ENCODE measurements around the gene KRT80.

KRT80 gene

DNA sequence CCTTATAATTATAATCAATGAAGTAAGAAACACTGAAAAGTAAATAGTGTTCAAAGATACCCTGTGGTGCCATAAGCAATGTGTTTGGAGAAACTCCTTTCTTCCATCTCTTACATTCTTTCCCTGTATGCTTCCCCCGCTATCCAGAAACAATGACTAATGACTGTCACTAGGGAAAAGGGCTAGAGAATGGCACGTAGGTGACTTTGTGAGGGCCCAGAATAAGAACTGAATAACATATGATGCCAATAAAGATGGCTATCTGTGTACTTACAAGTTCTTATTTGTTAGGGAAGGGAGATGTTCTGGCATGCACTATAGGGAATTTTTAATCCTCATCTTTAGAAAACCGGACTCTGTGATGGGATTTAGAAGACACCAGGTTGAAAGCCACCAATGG lies 36.6 kb upstream of the KRT80 start:
- DNase-seq = no peak

DNA sequence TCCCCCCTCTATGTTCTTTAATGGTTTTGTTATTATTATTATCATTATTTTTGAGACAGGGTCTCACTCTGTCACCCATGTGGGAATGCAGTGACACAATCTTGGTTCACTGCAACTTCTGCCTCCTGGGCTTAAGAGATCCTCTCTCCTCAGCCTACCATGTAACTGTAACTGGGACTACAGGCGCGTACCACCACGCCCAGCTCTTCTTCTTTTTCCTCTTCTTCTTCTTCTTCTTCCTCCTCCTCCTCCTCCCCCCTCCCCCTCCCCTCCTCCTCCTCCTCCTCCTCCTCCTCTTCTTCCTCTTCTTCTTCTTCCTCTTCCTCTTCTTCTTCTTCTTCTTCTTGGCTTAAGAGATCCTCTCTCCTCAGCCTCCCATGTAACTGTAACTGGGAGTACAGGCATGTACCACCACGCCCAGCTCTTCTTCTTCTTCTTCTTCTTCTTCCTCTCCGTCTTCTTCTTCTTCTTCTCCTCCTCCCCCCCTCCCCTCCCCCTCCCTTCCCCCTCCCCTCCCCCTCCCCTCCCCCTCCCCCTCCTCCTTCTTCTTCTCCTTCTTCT lies 35.9 kb upstream of the KRT80 start:
- no peak for DNase-seq

DNA sequence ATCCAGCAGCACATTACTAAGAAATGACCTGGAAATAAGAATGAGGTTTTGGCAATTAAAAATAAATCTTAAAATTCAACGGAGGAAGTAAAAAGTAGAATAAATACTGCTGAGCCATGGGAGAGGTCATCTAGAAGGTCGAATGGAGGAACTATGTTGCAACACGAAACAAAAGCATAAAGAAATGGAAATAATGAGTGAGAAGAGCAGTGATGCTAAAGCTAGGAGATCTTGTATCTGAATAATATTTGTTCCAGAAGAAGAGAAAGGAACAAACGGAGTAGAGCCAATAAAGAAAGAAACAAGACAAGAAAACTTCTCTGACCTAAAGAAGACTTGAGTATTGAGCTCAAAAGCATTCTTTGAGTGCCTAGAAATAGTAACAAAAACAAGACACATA lies 34.6 kb upstream of the KRT80 start:
- no peak for DNase-seq

DNA sequence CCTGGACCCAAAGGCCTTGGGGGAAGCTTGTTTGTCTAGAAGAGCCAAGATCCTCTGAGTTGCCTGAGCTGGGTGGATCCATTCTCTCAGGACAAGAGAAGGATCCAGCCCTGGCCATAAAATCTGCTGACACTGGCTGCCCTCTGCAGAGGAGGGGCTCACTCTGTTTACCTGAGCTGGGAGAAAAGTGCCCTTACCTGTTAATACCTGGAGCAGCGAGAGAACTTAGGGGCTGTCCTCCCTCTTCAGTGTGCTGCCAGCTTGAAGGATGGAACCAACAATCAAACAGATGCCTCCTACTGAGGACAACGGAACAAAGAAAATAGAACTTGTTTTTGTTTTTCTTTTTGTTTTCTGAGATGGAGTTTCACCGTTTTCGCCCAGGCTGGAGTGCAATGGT lies 33.9 kb upstream of the KRT80 start:
- no peak for DNase-seq

DNA sequence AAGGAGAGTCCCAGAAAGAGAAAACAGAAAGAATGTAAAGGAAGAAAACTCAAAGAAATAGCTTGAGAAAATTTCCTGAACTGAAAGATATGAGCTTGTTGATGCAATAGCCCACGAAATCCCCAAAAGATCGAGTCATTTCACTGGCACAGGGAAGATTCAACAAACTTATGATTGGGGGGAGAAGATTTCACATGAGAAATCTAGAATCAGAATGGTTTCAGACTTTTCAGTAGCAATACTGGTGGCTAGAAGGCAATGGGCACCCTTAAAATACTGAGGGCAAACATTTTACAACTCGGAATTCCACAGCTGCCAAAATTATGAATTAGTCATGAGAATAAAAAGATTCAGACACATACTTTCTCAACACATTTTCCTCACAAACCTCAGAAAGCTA lies 32.3 kb upstream of the KRT80 start:
- no peak for DNase-seq

DNA sequence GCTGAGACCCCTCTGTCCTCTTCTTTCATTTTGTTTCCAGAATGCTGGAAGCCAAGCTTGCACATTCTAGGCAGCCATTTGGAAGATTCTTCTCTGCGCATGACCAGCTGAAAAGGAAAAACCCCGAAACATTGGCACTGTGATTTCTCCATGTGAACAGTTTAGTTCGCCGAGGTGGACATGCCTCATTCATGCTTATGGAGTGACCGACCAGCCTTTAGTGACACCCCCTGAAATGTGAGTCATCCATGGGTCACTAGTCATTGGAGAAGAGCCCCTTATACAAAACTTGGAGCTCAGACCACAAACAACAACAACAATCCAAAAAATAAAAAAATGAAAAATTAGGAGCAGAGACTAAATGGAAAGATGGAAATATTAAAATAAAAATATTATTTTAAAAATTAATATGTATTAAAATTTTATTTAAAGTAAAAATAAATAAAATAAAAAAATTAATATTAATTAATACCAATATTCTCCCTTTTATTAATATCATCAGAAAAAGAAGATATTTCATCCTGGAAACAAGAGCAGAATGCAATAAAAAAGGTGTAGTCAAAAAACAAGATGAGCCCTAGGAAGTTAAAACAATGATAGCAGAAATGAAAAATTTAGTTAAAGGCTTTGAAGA lies 31.7 kb upstream of the KRT80 start:
- no peak for DNase-seq

DNA sequence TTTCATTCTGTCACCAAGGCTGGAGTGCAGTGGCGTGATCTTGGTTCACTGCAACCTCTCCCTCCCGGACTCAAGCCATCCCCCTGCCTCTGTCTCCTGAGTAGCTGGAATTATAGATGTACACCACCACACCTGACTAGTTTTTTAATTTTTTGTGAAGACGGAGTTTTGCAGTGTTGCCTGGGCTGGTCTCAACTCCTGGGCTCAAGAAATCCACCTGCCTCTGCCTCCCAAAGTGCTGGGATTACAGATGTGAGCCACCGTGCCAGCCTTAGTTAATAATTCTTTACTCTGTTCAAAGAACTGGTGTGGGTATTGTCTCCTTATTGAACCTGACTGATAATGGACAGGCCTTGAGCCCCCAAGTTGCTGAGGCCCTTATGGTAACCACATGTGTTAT lies 30.9 kb upstream of the KRT80 start:
- DNase-seq = no peak

DNA sequence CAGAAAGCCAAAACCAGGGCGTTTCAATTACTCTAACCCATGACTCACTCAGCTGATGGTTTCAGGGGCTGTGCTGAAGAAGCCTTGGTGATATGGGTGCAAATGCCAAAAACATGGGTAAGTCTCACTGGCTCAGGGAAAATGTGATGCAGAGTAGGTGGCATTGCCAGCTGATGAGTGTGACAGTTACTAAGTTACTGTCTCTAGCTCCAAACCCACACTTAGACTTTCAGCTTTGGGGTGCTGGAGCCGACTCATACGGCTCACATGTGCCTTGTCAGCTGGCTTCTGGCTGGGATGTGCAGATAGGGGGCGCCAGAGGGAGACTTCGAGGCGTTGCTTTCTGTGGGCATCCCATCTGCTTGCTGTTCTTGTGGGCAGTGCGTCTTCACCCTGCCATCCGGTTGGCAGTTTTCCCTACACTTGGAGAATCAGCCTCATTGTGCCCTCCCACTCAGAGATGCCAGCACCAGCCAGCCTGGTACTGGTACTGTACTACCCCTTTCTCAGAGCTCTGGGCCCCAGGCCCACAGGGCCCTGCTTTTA lies 30.2 kb upstream of the KRT80 start:
- no peak for DNase-seq

DNA sequence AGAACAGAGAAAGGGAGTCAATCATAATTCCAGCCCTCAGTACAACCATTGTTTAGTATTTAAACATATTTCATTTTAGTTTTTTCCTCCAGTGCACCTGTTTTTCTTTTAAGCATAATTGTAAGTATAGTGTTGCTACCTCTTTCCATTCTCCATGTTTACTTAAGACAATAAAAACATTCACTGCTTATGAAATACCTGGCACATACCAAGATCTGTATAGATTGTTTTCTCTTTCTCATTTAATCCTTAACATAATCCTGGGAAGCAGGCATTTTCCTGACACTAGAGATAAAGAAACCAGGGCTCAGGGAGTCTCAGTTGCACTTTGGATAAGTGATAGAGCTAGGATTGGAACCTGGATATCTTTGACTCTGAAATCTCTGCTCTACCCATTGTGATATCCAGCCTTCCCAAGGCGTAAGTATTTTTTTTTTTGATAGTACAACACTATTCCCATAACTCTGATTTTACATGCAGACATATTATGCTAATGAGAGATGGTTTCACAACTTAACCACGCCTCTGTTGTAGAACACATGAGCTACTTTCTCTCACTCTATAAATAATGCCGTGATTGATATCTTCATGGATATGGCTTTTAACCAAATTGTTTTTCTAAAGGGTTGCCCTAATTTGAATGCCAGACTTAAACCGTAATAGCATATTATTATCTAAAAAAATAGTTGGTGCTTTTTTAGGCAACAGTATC lies 29.4 kb upstream of the KRT80 start:
- DNase-seq = no peak

DNA sequence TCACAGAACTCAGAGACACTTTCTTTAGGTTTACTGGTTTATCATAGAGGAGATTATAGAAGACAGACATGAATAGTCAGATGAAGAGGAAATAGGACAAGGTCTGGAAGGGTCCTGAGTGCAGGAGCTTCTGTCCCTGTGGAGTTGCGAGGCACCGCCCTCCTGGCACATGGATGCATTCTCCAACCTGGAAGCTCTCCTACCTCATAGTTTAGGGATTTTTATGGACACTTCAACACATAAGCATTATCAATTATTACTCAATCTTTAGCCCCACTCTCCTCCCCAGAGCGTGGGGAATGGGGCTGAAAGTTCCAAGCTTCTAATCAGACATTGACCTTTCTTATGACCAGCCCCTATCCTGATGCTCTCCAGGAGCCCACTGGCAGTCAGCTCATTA lies 28.7 kb upstream of the KRT80 start:
- no peak for DNase-seq

DNA sequence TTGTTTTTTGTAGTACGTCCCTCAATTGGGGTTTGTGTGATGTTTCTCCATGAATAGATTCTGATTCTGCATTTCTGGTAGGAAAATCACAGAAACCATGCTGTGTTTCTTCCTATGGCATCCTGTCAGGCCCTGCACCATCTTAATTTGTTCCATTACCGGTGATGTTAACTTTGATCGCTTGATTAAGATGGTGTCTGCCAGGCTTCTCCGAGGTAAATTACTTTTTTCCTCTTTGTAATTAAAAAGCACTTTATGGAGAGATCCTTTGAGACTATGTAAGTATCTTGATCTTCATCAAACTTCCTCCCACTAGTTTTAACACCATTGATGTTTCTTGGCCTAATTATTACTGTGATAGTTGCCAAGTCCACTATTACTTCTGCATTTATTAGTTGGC lies 26.2 kb upstream of the KRT80 start:
- no peak for DNase-seq

DNA sequence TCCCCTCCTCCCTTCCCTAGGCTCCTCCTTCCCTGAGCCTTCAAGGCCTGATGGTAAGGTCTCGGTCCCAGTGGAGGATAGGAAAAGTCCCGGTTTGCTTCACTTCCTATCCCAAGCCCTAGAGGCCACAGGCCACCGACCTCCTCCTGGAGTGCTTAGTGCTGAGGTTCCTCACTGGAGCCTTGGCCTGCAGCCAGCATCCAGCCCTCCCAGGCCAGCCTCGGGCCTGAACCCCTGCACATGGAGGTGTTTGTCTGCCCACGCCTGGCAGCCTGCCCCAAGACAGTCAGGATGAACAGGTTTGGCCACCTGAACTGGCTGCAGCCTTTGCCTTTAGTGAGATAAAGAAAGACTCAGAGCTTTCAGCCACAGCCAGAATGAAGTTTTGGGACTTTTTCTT lies 25.4 kb upstream of the KRT80 start:
- DNase-seq = no peak

DNA sequence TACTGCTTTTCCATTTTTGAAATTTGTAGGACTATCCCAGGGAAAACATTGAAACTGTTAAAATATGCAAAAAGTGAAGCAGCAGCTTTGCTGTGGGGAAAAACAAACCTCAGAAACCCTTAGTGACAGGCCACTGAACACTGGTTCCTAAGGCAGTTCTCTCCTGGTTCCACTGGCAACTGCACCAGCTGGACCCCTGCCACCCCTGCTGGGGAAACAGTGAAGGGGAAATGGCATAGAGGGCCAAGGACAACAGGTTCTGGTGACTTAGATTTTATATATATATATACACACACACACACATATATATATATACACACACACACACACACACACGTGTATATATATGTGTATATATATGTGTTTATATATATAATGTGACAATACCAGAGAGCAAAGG lies 25.0 kb upstream of the KRT80 start:
- DNase-seq = no peak

DNA sequence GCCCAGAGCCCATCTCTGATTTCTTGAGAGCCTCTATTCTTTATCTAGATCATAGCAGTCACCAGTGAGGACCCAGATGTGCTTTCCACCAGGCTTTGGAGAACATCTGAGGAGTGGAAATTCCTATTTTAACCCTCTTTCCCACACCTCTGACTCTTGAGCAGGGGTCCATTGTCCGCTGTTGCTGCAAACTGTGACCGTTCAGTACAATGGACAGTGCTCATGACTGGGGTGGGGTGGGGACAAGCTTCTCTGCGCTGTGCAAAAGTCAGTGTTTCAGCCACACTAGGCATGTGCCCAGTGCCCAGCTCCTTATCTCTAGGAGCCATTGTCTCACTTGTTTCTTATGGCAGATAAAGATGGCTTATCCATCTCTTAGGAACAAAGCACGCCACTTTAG lies 24.3 kb upstream of the KRT80 start:
- DNase-seq = no peak

DNA sequence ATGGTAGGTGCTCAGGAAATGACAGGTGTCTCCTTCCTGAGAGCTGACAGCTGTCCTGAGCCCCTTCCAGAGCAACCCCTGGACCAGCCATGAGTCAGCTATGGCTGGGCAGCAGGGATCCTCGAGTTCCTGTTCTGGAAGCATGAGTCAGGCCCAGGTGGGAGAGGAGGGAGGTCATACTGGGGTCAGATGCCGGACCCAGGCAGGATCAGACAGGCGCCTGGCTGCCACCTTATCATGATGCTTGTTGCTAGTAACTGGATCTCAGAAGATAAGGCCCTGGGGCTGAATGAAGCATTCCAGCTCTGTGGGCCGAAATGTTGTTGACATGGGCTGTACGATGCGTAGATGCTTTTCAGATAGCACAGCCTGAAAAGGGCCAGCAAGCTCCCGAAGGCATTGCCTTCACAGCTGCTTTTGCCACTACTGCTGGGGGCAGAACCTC lies 23.8 kb upstream of the KRT80 start:
- DNase-seq = no peak

DNA sequence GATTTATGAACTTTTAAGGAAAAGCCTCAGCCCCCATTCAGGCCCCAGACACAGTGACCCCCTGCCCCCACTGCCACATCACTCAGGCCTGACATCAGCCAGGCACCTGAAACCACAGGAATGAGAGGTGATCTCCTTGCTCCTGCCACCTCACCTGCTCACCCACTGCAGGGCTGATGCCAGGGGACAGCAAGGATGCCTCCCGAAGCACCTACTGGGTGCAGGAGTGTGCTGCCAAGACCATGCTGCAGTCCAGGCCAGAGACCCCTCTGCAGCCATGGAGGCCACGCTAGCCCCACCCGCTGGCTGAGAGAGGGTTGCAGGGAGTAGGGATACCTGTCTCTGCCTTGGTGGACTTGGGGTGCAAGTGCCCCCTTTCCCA lies 22.6 kb upstream of the KRT80 start:
- no peak for DNase-seq

DNA sequence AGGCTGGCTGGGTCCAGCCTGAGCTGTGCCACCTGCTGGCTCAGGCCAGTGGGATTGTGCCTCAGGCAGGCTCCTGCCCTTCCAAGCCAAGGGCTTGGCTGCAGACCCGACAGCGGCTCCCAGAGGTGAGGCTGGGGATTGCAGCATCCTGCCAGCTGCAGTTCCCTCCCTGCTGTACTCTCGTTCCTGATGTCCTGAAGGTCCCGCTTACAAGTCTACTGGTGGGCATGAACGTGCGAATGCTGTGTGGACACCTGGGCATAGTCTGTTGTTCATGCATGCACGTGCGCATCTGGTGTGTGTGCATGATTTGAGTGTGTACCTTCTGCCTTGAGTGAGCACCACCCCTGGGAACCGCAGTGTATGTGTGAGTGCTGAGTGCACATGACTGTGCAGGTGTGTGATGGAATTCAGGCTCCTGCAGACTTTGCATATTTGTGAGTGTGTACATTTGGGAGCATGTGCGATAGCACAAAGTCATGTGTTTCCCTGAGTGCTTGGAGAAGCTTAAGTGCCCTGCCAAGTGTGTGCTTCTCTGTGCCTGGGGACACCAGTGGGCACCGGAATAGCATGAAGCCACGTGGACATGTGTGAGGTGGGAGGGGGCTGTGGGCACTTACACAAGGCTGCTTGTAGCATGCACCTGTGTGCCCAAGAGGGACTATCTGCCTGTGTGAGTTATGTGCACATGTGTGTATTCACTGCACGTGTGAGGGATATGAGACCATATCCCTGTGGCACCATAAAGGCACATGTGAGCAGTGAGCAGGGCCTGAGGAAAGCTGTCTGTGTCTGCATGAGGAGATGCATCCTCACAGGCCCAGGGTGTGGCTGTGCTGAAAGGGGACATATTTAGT lies 22.0 kb upstream of the KRT80 start:
- peak in 1 of 2 donors; percentile 63 for DNase-seq

DNA sequence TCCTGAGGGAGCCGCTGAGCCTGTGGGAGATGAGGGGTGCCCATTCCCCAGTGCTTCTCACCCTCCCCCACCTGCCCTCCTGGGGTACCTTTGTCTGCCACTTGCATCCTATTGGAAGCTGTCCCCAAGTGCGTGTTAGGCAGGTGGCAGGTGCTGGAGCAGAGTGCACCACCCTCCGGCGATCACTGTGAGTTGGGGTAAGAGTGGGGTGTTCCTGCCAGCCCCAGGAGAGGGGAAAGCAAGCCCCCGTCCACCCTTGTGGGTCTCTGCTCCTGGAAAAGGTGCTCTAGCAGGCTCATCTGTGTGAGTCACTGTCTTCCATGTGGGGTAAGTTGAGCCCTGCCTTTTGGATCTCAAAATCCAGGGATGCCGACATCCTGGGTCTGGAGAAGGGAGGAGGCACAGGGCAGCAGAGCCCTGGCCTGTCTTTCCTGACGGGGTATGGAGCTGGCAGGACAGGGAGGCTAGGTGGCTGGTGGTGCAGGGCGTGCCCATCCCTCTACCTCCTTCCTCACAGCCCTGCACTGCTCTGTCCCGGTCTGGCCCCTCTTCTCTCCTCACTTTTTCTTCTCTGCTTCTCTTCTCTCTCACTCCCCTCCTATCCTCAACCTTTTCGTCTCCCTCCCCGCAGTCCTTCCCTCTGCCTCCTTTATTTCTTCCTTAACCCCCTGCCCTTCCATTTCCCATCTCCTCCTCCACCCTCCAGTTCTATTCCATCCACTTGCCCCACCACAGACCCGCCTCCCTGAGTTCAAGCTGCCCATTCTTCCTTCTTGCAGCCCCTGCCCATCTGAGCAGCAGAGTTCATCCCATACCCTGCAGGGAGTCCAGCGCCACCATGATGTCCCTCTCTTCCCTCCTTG lies 21.1 kb upstream of the KRT80 start:
- DNase-seq = no peak

DNA sequence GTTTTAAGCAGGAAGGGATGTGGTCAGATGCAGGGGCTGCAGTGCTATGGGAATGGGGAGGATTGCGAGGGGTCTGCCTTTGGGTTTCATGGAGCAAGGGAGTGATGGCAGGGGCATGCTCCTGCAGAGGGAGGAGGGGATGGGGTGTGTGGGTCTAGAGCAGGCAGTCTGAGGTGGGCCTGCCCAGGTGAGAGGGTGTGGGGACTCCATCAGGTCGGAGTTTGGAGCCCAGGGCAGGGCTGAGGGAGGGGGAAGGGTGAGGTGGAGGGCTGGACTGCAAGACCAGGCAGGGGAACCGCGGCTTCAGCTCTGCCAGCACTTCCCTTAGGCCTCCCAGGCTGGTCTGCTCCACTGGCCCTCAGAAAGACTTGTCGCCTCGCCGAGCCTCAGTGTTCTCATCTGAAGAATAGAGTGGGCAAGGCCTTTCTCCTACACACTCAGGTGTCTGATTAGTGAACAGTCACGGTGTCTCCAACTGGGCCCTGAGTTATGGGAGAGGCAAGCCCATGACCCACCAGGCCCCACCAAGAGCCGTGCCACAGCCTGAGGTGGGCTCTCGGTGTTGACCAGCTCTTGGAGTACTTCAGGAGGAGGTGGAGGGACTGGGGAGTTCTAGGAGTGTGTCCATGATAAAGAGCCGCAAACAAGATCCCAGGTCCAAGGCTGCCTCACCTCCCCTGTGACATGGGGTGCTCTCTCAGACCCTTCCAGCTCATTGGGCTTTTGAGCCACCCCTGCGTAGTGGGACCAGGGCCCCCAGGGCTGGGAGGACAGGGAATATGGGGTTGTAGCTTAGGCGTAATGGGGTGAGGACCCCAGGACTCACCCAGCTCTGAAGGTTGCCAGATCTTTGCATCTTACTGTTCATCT lies 20.1 kb upstream of the KRT80 start:
- no peak for DNase-seq

DNA sequence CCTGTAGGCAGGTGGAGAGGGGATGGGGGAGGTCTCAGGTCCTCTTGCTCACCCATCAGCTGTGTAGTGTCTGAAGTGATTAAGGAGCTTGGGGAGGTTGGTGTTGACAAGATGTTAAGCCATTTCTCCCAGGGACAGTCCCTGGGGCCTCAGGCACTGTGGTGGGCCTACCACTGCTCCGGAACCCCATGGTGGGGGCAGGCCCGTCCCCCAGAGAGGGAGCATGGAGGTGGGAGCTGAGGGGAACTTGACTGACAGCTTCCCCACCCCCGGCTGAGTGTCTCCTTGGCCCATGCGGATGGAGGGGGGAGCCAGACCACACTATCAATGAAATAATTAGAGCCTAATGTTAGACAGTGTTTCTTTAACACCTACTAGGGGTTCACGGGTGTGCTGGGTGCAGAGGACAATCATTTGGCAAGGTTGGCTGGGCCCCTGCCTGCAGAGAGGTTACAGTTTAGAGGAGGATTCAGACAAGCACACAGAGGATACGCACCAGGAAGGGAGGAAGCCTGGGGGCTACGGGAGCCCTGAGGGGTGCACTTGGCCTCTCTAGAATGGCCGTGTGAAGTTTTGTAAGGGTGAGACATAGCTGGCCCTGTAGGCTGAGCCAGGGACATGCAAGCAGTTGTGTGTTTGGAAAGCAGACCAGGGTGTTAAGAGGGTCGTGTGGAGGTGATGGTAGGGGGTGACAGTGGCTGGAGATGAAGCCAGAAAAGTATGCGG lies 19.3 kb upstream of the KRT80 start:
- no peak for DNase-seq
